Neutrophil (primary cell): ENCODE results near the gene MALRD1.

Source experiments
- H3K27ac ChIP-seq: fragments of 200-600 bp; sonication (generic); 2 replicates; pipeline ENCODE4 v1.5.1; 2016; ENCODE audit warnings: mild to moderate bottlenecking, moderate library complexity
- H3K27me3 ChIP-seq: fragments of 200-600 bp; sonication (generic); 2 replicates; pipeline ENCODE4 v1.6.0; 2016; ENCODE audit warnings: mild to moderate bottlenecking
- H3K36me3 ChIP-seq: fragments of 200-600 bp; sonication (generic); 2 replicates; pipeline ENCODE4 v1.5.1; 2017
- H3K4me1 ChIP-seq, 2 experiments: fragments of 200-600 bp in 1 of 2; sonication (generic) in 1 of 2; 1 replicate in 1 of 2; 2 replicates in 1 of 2; pipeline versions ENCODE4 v1.5.1 to v1.6.1; 2013 to 2016; ENCODE audit warnings: low read depth in 1 of 2, low read length in 1 of 2, mild to moderate bottlenecking in 1 of 2, moderate library complexity in 1 of 2; ENCODE audit not compliant: control insufficient read depth in 1 of 2, insufficient read depth in 1 of 2
- H3K4me3 ChIP-seq, 2 experiments: fragments of 200-600 bp in 1 of 2; sonication (generic) in 1 of 2; 1 replicate in 1 of 2; 2 replicates in 1 of 2; pipeline ENCODE4 v1.5.1; 2013 to 2016; ENCODE audit warnings: low read depth in 1 of 2, low read length in 1 of 2, mild to moderate bottlenecking in 1 of 2, moderate library complexity in 1 of 2
- H3K9me3 ChIP-seq: fragments of 200-600 bp; sonication (generic); 2 replicates; pipeline ENCODE4 v1.5.1; 2016
- CTCF ChIP-seq: fragments of 200-600 bp; sonication (generic); IDR thresholded peaks from 2 replicates; pipeline ENCODE4 v1.5.1; 2016; ENCODE audit warnings: antibody characterized with exemption

Gene MALRD1

GRCh38 chr10:19017116-19017890, 31.3 kb upstream of the MALRD1 start:
- Histone ChIP-seq H3K4me3 (no peak overlapping the region), H3K36me3 (no peaks in the 10 kb centered on the region), H3K27ac (no peak overlapping the region), H3K4me1 (no peaks in the 10 kb centered on the region), H3K9me3 (no peaks in the 10 kb centered on the region), H3K27me3 (no peaks in the 10 kb centered on the region)
- TF ChIP-seq CTCF = no peak

- Histone ChIP-seq H3K4me1 (no peaks in the 10 kb centered on the region), H3K9me3 (no peaks in the 10 kb centered on the region), H3K36me3 (no peaks in the 10 kb centered on the region), H3K27ac (no peak overlapping the region), H3K4me3 (no peak overlapping the region), H3K27me3 (no peaks in the 10 kb centered on the region)
- TF ChIP-seq CTCF = no peak
Observed at GRCh38 chr10:19021162-19021561, 27.4 kb upstream of the MALRD1 start.

- H3K4me1 ChIP-seq = no peaks in the 10 kb centered on the region
- no peaks in the 10 kb centered on the region for H3K9me3 ChIP-seq
- no peak overlapping the region for H3K27ac ChIP-seq
- no peaks in the 10 kb centered on the region for H3K27me3 ChIP-seq
- TF ChIP-seq CTCF = no peak
- H3K36me3 ChIP-seq = no peaks in the 10 kb centered on the region
- no peak overlapping the region for H3K4me3 ChIP-seq
Observed at GRCh38 chr10:19024611-19025010, 24.0 kb upstream of the MALRD1 start.

- Histone ChIP-seq H3K4me3 (no peak overlapping the region), H3K9me3 (no peaks in the 10 kb centered on the region), H3K27me3 (no peaks in the 10 kb centered on the region), H3K4me1 (no peaks in the 10 kb centered on the region), H3K36me3 (no peaks in the 10 kb centered on the region), H3K27ac (no peak overlapping the region)
- no peak for TF ChIP-seq CTCF
Observed at GRCh38 chr10:19031763-19032162, 16.8 kb upstream of the MALRD1 start.

GRCh38 chr10:19033741-19034140, 14.9 kb upstream of the MALRD1 start:
- Histone ChIP-seq H3K9me3 (no peaks in the 10 kb centered on the region), H3K27me3 (no peaks in the 10 kb centered on the region), H3K27ac (no peak overlapping the region), H3K4me1 (no peaks in the 10 kb centered on the region), H3K4me3 (no peak overlapping the region), H3K36me3 (no peaks in the 10 kb centered on the region)
- TF ChIP-seq CTCF = no peak
